Activated CD8-positive, alpha-beta memory T cell treated with anti-CD3 and anti-CD28 coated beads, Interleukin-2, amount 50 U/mL, for 4 hours (primary cell): ENCODE results near the gene MFNG.
A peak's percentile ranks its signal among the peaks of the same experiment; 100 is the strongest.

Experiments
- DNase-seq: peaks from one replicate; pipeline ENCODE4 v3.0.0-alpha.2; 2020

Gene MFNG

DNA sequence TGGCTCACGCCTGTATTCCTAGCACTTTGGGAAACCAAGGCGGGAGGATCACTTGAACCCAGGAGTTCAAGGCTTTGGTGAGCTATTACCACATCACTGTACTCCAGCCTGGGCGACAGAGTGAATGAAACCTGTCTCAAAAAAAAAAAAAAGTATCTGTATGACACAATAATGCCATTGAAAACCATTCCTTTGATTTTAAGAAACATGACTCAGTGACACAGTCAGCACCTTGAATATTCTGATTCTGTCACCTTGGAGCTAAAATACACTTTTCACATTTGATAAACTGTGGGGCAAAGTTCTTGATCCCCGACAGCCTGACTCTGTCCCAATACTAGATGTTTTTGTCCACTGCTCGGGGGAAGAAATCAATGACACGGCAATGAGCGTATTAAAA lies 42.2 kb downstream of the MFNG start:
- no peak for DNase-seq

DNA sequence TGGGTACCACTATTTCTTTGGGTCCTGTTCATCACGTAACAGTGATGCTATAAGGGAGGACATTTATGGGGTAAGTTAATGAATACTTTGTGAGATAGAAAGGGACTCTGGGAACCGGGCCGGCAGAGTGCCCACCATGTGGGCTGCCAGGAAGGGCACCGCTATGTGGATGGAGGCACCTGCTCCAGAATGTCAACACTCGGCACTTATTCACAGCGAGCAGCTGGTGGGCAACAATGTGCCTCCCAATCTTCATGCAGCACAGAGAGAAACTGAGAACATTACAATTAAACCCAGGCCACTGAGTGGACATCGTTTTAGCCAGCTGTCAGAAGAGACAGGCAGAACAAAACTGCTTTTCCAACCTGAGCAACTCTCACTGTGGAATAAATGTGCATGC lies 43.1 kb downstream of the MFNG start:
- no peak for DNase-seq

DNA sequence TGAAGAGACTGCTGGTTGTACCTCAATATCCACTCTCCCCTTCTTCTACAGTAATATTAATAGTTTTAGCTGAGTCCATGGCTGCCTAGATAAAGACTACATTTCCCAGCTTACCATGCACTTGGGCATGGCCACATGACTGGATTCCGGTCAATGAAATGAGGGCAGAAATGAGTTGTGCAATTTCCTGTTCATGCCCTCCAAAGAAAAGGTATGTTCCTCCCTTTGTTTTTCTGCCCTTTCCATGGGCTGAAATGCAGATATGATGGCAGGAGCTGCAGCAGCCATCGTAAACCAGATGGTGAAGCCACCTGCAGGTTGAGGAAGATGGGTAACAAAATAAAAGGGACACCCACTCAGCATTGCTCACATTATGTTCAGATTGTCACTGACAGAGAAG lies 43.6 kb downstream of the MFNG start:
- DNase-seq: no peak

DNA sequence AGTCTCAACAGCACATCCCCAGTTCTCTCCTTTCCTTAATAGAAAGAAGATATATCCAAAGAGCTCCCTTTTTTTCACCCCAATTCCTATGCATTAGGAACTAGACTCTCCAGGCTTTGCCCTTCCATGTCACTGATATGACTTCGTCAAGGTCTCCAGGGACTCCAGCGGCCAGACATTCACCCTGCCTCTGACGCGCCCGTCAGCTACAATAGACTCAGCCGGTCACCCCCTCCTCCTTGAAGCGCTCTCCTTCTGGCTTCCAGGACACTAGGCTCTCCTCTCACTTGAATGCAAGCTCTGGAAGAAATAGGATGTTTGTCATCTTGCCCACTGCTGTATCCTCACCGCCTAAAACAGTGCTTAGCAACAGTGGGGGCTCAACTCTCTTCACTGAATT lies 44.0 kb downstream of the MFNG start:
- DNase-seq: no peak

DNA sequence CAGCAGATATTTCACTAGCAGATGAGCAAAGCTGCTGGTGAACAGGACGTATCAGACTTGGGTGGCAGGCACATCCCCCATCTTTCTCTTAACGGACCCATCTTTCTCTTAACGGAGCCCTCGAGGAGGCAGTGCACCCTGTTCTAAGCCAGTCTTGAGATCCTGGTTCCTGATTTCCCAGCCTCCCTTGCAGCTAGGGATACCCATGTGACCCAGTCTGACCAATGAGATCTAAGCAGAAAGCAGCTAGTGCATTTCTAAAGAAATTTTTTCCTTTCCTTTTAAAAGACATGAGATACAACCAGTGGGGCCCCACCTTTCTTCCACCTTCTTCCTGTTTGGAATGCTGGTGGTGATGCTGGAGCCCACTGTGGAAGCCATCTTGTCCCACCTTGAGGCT lies 45.3 kb downstream of the MFNG start:
- DNase-seq: no peak

DNA sequence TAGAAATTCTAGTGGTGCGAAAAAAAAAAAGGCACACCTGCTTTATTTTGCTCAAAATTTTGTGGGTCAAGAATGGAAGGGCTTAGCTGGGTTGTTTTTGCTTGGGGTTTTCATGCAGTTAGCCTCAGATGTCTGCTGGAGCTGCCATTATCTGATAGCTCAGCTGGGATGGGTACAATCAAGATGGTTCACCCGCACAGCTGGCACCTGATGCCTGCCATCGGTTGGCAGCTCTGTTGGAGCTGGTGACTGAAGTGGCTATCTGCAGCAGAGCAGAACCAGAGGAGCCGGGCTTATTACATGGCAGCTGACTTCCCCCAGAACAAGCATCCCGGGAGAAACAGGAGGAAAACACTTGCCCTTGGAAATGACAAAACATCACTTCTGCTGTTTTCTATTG lies 46.8 kb downstream of the MFNG start:
- DNase-seq: no peak

DNA sequence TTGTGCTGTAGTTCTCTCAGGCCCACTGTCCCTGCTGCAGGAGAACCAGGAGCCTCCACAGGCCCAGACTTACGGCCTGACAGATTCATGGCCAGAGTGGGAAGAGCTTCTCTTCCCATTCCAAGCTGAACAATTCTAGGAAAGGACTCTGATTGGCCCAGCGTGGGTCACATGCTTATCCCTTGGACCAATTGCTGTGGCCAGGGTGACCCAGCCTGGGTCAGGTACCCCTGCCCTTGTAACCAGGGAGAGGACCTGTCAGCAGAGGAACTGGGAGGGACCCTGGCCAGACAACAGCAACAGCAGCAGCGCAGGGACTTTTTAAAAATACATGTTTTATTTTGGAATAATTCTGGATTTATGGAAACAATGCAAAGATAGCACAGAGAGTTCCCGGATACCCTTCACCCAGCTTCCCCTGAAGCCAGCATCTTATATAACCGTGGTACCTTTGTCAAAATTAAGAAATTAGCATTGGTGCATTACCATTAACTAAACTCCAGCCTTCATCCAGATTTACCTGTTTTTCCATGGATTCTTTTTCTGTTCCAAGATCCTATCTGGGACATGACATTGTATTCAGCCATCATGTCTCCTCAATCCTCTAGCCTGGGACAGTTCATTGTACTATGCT lies 50.1 kb downstream of the MFNG start:
- DNase-seq: no peak

DNA sequence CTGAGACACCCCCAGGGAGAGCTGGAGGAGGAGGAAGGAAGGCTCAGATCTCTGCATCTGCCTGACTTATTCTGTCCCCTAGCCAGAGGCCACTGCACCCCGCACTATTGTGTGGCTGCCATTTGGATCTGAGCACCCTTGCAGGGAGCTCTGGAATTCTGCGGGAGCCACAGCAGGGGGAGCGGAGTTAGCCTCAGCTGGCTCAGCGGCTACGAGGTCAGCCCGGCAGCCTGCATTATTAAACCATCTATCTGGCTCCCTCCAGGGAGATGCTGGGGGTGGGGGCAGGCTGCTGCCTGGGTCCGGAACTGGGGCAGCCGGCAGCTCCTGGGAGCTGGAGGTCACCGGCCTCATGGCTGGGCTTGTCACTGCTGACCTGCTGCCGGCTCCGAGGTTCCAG lies 52.4 kb downstream of the MFNG start:
- DNase-seq: no peak

DNA sequence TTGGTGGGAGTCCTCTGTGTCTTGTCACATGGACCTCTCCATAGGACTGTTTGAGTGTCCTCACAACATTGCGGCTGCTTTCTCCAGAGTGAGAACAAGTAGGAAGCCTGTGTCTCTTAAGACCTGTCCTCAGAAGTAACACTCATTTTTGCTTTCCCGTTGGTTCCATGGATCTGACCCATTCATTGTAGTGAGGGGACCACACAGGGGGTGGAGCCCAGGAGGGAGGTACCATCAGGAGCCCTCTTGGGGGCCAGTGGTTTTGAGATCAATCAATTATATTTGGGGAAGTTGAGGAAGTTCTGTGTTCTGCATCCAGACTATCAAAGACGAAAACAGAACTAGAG lies 53.5 kb downstream of the MFNG start:
- no peak for DNase-seq

DNA sequence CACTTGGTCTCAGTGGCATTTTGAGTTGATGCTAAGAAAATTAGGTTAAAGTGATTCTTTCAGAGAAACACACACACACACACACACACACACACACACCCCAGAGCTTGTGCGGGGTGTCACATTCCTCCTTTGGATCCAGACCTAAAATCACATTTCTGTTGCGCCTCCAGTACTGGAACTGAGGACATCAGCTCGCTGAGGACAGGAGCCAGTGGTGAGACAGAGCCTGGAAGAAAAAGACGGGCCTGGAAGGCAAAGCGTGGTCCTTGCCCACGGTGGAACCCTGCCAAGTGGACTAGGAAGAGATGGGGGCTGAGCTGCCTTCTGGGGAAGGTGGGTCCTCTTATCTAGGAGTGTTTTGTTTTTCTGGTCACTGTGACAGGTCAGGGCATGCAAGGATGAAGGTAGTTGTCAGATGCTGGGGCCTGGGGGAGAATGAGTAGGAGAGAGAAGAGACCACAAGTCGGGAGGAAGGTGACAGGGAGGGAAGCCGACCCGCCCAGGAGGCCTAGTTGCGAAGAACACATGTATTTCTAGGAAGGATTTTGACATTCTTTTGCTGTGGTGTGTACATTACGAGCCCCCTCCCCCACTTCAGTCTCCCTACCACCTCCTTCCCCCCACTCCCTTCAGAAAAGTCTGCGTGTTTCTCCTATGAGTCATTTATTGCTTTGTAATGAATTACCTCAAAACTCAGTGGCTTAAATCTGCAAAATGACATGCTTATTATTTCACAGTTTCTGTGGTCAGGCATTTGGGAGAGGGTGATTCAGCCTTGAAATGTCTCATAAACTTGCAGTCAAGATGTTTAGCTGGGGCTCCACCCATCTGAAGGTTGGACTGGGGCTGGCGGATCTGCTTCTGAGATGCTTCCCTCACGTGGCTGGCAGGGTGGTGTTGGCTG lies 54.1 kb downstream of the MFNG start:
- no peak for DNase-seq

DNA sequence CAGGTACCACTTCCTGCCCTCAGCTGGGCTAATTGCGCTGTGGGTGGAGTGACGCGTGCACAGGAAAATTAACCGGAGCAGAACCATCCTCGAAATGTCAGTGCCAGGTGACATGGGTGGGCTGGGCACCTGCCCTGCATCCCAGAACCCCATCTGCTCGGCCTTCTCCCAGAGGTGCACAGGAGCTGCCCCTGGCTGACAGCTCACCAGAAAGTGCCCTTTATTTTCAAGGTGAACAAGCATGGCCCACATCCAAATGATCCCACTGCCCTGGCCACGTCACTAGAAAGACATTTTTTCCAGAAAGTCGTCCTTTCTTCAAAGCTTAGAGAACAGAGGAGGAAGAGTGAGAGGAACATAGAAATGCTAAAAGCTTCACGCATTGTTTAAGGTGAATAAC lies 54.8 kb downstream of the MFNG start:
- DNase-seq: no peak

DNA sequence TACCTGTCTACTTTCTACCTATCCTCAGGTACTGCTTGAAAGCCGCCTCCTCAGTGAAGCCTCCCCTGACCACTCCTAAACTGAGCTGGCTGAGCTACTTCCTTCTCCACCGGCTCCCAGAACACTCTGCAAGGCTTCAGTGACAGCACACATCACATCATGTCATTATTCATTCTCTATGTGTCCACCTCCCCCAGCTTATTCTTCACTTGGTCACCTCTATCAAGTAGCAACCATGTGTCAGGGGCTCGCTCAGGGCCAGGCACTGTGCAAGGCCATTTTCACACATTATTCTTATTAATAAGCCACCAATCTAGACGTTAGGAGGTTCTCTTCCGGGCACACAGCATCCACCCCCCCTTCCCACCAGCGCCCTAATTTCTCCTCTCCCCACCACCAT lies 55.2 kb downstream of the MFNG start:
- no peak for DNase-seq

DNA sequence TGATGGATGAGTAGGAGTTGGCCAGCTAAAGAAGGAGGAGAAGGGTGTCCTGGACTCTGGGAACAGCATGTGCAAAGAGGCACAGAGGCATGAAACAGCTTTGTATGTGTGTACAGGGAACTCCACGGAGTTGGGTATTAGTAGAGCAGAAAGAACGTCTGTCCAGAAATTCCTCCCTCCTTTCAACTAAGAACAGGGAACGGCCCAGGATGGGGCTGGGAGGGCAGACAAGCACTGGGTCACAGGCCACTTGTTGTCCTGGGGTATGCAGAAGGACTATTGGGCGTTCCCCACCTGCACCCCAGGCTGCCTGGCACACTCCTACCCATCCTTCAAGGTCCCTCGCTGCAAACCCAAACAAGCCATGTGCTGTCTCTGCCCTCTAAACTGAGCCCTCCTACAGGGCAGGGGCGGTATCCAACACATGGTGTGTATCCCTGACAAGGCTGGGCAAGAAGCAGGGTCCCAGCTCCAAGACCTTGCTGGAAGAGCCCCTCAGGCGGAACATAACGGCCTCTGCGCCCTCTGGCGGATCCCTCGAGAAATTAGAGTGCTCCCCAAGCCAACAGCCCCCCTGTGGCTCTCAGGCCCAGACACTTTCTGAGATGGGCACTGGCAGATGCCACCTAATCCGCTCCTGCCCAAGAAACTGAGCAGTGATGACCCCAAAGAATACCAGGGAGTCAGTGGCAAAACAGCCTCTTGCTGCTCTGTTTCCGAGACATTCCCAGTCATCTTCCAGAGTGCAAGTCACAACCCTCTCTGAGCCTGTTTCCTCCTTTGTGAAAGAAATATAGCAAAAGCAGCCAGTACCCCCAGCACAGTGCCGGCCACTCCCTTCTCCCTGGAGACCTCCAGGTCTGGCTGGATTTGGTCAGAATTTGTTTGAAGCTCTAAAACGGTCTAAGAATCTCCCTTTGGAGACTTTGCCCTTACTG lies 57.3 kb downstream of the MFNG start:
- peak; percentile 67 for DNase-seq

DNA sequence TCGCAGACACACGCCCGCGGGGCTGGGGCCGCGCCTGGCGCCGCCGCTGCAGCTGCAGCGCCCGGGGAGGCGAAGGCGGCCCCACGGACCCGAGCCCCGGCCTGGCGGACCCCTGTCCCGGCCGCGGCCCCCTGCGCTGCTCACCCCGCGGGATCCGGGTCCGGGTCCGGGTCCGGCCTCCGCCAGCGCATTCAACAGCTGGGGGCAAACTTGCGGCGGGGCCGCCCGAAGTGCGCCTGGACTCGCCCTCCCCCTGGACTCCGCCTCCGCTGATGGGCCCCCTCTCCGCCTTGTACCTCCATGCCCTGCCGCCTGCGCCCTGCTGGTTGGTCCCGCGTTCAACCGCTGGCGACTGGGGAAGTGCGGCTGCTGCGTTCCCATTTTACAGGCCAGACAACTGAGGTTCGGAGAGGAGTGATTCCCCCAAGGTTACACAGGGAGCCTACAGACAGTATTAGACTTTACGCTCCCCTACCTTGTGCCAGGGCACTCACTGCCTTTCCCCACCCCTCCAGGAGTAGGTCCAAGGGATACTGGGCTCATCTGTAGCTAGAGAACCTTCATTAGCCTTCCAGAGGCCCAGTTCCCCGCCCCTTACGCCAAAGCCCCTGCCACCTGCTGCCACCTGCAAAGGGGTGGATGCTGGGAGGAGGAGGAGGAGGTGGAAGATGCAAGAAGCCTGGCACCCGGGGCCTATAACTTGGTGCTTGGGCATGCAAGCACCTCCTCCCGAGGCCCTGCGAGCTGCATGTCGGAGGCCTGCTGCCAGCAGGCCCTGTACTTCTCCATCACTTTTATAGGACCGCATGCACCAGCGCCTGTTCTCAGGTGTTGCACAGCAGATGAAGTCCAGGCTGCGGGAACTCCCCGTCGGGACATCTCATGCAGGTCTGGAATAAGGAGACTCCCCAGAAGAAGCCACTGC lies 58.2 kb downstream of the MFNG start:
- DNase-seq: no peak

DNA sequence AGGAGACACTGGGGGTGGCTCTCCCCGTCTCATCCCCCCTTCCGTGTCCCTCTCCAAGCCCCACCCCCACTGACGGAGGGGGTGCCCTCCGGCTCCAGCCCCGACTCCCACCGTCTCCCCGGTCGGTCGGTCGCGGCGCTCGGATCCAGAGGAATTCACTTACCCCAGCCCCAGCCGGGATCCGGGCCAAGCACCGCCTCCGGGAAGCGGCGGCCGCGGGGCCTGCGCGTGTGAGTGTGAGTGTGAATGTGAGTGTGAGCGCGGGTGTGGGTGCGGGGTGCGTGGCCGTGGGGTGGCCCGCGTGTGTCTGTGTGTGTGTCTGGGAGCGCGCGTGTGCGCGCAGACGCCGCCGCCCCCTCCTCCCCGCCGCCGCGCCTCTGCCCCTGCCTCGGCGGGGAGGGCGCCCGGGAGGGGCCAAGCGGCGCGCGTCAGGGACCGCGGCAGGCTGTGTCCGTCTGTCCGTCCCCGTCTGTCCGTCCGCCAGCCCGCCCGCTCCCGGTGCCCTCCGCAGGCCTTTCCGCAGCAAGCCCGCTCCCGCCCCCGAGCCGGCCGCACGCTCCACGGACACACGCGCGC lies 59.0 kb downstream of the MFNG start, which contains the start of gene ELFN2:
Gene ELFN2 (minus strand): TSS at position 345 of the 576 bp plus-strand sequence. CDS start 51,945 bp downstream, outside the sequence.
- no peak for DNase-seq

DNA sequence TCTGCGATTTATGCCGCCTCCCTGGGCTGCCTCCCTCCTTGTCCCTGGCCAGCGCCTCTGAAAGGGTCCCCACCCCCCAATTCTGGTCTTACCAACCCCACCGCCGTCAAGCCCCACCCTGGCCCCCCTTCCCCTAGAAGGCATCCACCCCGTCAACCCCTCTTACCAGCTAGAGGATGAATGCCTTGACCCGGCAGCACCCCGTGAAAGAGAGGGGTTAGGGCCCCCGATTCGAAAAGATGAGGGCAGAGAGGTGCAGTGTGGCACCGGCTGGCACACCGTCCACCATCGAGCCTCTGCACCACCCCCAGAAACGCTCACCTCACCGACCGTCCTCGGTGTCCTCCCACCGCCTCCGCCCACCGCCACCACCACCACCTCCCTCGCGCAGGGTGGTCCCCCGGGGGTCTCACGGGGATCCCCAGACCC lies 59.5 kb downstream of the MFNG start:
- no peak for DNase-seq

DNA sequence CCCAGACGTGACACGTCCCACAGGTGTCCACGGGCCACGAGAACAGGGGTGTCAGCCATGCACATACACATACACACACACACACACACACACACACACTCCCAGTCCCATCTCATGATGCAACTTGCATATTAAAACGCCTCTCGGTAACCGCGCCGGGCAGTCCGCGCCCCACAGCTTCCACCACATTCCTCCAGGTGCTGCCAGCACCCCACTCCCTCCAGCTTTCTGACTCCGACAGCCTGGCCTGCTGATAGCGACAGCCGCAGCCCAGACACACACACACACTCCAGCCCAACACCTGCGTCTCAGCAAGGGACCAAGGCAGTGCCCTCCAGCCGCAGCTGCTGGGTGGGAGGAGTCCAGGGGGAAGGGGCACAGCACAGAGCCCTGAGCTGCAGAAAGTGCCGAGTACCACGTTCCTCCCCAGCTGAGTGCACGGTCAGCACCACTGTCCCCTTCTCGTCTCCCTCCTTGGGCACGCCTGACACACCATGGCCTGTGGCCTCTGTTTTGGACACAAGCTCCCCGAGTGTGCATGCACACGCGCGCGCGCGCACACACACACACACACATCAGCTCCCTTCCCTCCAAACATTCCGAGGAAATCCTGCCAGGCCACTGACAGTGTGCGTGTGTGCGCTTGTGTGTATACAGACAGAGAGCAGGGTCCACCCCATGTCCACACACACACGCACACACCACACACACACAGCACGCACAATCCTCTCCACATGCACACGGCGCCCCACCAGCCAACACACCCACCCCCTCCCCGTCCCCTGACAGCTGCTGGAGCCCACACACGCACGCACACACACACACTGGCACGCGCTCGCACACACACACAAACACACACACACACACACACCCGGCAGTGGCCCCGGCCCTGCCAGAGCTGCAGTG lies 60.1 kb downstream of the MFNG start:
- no peak for DNase-seq

DNA sequence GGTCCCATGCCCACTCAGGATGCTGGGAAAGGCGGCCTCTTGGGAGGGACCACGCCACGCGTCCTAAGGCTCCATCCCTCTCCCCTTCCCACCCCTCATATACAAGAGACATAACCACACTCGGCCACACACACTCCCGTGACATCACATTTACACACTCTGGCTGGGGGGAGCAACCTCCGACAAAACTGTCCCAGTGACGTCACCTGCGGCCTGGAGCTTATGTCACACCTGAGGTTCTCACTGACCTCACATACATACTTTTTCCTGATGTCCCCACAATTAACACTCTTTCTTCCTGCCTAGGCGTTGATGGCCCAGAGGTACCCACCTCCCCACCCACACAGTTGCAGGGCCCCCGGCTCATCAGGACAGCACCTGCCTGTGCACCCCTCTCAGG lies 60.8 kb downstream of the MFNG start:
- no peak for DNase-seq

DNA sequence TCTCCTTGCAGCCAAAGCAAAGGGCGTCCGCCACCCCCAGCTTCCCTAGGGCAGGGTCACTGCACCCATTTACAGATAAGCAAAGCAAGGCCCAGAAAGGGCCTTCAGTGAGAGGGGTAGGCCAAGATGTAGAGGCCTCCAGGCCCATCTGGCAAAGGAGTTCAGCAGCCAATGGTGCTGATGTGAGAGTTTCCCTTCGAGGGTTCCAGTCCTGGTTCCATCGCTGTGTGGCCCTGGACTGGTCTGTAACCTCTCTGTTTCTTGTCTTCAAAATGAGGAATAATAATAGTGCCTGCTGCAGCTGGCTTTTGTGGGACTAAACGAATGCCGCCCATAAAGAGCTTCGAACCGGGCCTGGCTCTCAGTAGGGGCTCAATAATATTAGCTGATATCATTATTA lies 62.9 kb downstream of the MFNG start:
- DNase-seq: no peak

DNA sequence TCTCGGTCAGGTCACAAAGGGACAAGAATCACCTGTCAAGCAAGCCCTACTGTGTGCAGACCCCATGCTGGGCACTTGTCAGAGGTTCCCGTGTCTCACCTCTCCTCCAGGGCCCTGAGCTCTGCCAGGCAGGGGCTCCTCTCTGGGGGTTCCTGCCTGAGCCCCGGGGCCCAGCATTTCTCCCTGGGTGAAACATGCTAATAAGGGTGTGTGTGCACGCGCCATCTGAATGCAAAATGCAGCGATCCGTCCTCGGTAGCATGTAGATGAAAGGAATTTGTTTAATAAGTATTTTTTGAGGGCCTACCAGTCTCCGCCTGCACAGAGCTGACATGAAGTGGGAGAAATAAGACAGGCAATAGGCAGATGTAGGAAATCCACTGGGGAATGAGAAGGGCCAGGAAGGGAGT lies 64.7 kb downstream of the MFNG start:
- no peak for DNase-seq
